GM12801 (cell line): Measurements from ENCODE around the gene TKFC.

Source experiments
- CTCF ChIP-seq: IDR thresholded peaks from one replicate; pipeline ENCODE4 v1.5.1; 2011; ENCODE audit warnings: control low read depth; ENCODE audit not compliant: insufficient read length; ENCODE audit errors: extremely low read depth

TKFC gene

GRCh38 chr11:61392981-61393595 lies 60.1 kb downstream of the TKFC start:
- no peak for TF ChIP-seq CTCF
